Neutrophil (primary cell): ENCODE results near the gene EFCAB14.
"Not testable (repeated sequence)": the region's sequence is repeated elsewhere in the genome, so short reads cannot be mapped to it uniquely, and the experiment has no call there.

Experiments
- H3K27ac ChIP-seq: fragments of 200-600 bp; sonication (generic); 2 replicates; pipeline ENCODE4 v1.5.1; 2016; ENCODE audit warnings: mild to moderate bottlenecking, moderate library complexity
- H3K27me3 ChIP-seq: fragments of 200-600 bp; sonication (generic); 2 replicates; pipeline ENCODE4 v1.6.0; 2016; ENCODE audit warnings: mild to moderate bottlenecking
- H3K36me3 ChIP-seq: fragments of 200-600 bp; sonication (generic); 2 replicates; pipeline ENCODE4 v1.5.1; 2017
- H3K4me1 ChIP-seq, 2 experiments: fragments of 200-600 bp in 1 of 2; sonication (generic) in 1 of 2; 1 replicate in 1 of 2; 2 replicates in 1 of 2; pipeline versions ENCODE4 v1.5.1 to v1.6.1; 2013 to 2016; ENCODE audit warnings: low read depth in 1 of 2, low read length in 1 of 2, mild to moderate bottlenecking in 1 of 2, moderate library complexity in 1 of 2; ENCODE audit not compliant: control insufficient read depth in 1 of 2, insufficient read depth in 1 of 2
- H3K4me3 ChIP-seq, 2 experiments: fragments of 200-600 bp in 1 of 2; sonication (generic) in 1 of 2; 1 replicate in 1 of 2; 2 replicates in 1 of 2; pipeline ENCODE4 v1.5.1; 2013 to 2016; ENCODE audit warnings: low read depth in 1 of 2, low read length in 1 of 2, mild to moderate bottlenecking in 1 of 2, moderate library complexity in 1 of 2
- H3K9me3 ChIP-seq: fragments of 200-600 bp; sonication (generic); 2 replicates; pipeline ENCODE4 v1.5.1; 2016
- TF ChIP-seq, protein P1 (sequence below): fragments of 200-600 bp; sonication (generic); IDR thresholded peaks from 2 replicates; pipeline ENCODE4 v1.5.1; 2016; ENCODE audit warnings: antibody characterized with exemption

The EFCAB14 gene

GRCh38 chr1:46749921-46750404 lies 31.0 kb upstream of the EFCAB14 start:
- Histone ChIP-seq H3K9me3 (no peaks in the 10 kb centered on the region), H3K27me3 (peaks cover 83% of the 10 kb centered on the region), H3K4me1 (no peaks in the 10 kb centered on the region), H3K27ac (no peak overlapping the region), H3K4me3 (no peak overlapping the region), H3K36me3 (no peaks in the 10 kb centered on the region)
- TF ChIP-seq, protein P1, sequence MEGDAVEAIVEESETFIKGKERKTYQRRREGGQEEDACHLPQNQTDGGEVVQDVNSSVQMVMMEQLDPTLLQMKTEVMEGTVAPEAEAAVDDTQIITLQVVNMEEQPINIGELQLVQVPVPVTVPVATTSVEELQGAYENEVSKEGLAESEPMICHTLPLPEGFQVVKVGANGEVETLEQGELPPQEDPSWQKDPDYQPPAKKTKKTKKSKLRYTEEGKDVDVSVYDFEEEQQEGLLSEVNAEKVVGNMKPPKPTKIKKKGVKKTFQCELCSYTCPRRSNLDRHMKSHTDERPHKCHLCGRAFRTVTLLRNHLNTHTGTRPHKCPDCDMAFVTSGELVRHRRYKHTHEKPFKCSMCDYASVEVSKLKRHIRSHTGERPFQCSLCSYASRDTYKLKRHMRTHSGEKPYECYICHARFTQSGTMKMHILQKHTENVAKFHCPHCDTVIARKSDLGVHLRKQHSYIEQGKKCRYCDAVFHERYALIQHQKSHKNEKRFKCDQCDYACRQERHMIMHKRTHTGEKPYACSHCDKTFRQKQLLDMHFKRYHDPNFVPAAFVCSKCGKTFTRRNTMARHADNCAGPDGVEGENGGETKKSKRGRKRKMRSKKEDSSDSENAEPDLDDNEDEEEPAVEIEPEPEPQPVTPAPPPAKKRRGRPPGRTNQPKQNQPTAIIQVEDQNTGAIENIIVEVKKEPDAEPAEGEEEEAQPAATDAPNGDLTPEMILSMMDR = no peak

DNA sequence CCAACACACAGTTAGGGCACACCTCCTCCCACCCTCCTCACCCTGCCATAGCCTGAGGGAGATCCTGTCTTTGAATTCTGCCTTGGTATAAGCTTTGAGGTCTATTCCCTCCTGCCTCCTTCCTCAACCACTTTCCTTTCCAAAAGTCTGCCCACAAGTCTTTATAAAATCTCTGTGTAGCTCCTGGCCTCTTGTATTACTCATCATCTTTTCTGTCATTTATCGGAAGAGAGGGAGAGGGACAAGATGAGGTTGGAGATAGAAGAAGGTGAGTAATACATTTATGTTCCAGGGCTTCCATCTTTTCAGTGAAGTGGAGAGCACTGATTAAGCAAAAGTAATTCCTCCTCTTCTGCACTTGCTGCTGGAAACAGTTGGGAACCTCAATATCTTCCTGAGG lies 30.5 kb upstream of the EFCAB14 start:
- Histone ChIP-seq H3K27ac (no peak overlapping the region), H3K4me1 (no peaks in the 10 kb centered on the region), H3K9me3 (no peaks in the 10 kb centered on the region), H3K36me3 (no peaks in the 10 kb centered on the region), H3K27me3 (peaks cover 88% of the 10 kb centered on the region), H3K4me3 (no peak overlapping the region)
- TF ChIP-seq, protein P1 = no peak

GRCh38 chr1:46747683-46748288 lies 28.9 kb upstream of the EFCAB14 start:
- no peaks in the 10 kb centered on the region for H3K9me3 ChIP-seq
- TF ChIP-seq, protein P1 = no peak
- no peak overlapping the region for H3K27ac ChIP-seq
- H3K36me3 ChIP-seq = no peaks in the 10 kb centered on the region
- H3K4me1 ChIP-seq = no peaks in the 10 kb centered on the region
- H3K4me3 ChIP-seq = no peak overlapping the region
- peaks cover 92% of the 10 kb centered on the region for H3K27me3 ChIP-seq

DNA sequence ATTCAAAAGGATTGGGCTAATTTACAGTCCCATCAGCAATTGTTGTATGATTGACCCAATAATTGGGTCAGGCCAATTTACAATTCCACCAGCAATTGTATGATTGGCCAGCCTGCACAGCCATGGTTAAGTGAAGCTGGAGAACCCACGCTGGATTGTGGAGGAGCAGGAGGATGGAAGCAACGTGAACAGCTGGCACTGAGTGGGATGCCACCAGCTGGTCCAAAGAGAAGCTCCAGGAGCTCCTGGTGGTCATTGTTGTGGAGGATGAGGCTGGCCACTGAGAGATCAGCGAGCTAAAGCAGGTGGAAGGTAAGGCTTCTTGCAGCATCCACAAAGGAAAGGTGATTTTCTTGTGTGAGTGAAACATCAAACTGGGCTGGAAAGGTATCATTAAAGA lies 23.2 kb upstream of the EFCAB14 start:
- Histone ChIP-seq H3K4me1 (no peaks in the 10 kb centered on the region), H3K36me3 (no peaks in the 10 kb centered on the region), H3K4me3 (no peak overlapping the region), H3K27me3 (peaks cover 94% of the 10 kb centered on the region), H3K9me3 (no peaks in the 10 kb centered on the region), H3K27ac (no peak overlapping the region)
- TF ChIP-seq, protein P1 = no peak

DNA sequence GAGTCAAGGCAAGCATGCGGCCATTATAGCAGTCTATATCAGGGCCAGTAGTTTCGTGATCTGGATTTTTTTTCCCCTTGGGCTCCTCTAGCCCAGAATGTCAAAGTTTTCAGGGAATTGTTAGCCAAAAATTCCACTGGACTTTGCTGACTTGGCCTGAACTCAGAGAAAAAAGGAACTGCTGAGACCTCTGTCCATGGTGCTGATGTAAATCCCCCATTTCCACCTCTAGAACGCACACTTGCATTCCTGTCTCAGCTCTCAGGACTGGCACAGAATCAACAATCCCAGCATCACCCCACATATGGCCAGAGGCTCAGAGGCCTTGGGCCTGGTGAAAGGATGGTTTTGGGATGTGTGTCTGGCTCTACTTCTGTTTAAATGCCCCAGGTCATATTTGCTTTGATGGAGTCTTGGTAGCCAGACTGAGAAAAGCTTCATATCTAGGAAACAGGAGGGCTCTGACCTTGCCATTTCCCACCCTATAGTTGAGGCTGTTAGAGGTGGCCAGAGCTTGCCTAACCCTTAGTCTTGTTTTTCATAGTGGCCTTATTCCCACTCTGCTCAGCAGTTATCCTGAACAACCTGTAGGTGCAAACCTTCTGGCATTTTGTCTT lies 16.9 kb upstream of the EFCAB14 start:
- H3K27me3 ChIP-seq = peaks cover 52% of the 10 kb centered on the region
- no peak overlapping the region for H3K4me3 ChIP-seq
- H3K4me1 ChIP-seq = no peaks in the 10 kb centered on the region
- no peak overlapping the region for H3K27ac ChIP-seq
- no peaks in the 10 kb centered on the region for H3K9me3 ChIP-seq
- H3K36me3 ChIP-seq = no peaks in the 10 kb centered on the region
- TF ChIP-seq, protein P1 = no peak

GRCh38 chr1:46728327-46728873 lies 9.5 kb upstream of the EFCAB14 start:
- H3K4me1 ChIP-seq, H3K9me3 ChIP-seq, H3K36me3 ChIP-seq, H3K27ac ChIP-seq, H3K4me3 ChIP-seq: not testable (repeated sequence)
- H3K27me3 ChIP-seq = peaks cover 88% of the 10 kb centered on the region
